GM10248 (cell line): ENCODE data around the gene DIP2C.

Source experiments
- CTCF ChIA-PET: fragments of 300-600 bp; sonication (Branson Sonifier 250); formaldehyde crosslinking; extraction: SDS; loops from one replicate; lab custom pipeline; 2021; ENCODE audit warnings: antibody characterized with exemption; lab: Yijun Ruan, JAX
- POLR2A ChIA-PET: fragments of 350-650 bp; sonication (Branson Sonifier 250); formaldehyde crosslinking; extraction: SDS; loops from one replicate; lab custom pipeline; 2020; ENCODE audit warnings: antibody characterized with exemption; lab: Yijun Ruan, JAX
- DNase-seq: peaks from one replicate; pipeline ENCODE4 v3.0.0; 2012; ENCODE audit errors: extremely low spot score
- CTCF ChIP-seq: IDR thresholded peaks from 2 replicates; pipeline ENCODE4 v1.5.1; 2012; ENCODE audit warnings: mild to moderate bottlenecking, low read depth; ENCODE audit errors: extremely low read depth, missing control alignments, control extremely low read depth

DIP2C gene

DNA sequence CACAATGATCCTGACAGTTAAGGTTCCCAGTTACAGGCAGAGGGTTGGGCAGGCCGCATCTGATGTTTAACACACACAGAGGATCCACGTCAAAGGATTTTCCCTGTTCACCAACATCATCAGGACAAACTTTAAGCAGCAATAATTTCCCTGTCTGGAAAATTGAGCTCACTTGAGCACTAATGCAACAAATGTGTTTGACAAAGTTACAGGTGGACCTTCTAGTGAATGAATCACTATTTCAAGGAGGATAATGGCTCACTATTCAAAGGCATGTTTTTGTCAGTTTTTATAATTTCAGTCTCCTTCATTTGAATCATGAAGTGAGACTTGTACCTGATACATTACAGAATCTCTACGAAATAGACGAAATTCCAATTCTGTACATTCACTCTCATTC lies 127.3 kb downstream of the DIP2C start:
- CTCF ChIA-PET: interaction anchor here (0.8 to 1.2 kb wide), 2 partner anchors 11 to 12 kb away, joined by 3 read pairs; no protein-coding TSS in a partner anchor

DNA sequence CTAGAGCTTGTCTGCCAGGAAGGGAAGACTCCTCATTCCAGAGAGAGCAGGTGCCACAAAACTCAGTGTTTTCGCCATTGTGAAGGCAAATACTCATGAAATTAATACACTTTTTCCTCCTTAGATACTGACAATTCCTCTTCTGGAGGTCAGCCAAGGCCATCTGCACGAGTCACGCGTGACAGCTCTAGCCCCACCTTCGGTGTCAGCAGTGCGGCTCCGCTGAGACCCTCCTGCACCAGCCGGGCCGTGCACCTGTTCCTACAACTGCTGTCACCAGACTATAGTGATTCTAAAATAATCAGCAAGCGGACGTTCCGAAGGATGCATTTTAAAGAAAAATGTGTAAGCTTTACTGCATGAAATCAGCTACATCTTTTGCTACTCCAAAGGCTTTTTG lies 127.7 kb downstream of the DIP2C start:
- CTCF ChIA-PET: interaction anchor here (0.8 to 1.2 kb wide), 2 partner anchors 10 to 12 kb away, joined by 3 read pairs; no protein-coding TSS in a partner anchor
- no peak for DNase-seq
- POLR2A ChIA-PET: no interaction called here
- TF ChIP-seq CTCF: no peak

More for the DNA sequence above, 127.3 kb downstream of the DIP2C start:
- no peak for DNase-seq
- POLR2A ChIA-PET: no interaction called here
- TF ChIP-seq CTCF: no peak

DNA sequence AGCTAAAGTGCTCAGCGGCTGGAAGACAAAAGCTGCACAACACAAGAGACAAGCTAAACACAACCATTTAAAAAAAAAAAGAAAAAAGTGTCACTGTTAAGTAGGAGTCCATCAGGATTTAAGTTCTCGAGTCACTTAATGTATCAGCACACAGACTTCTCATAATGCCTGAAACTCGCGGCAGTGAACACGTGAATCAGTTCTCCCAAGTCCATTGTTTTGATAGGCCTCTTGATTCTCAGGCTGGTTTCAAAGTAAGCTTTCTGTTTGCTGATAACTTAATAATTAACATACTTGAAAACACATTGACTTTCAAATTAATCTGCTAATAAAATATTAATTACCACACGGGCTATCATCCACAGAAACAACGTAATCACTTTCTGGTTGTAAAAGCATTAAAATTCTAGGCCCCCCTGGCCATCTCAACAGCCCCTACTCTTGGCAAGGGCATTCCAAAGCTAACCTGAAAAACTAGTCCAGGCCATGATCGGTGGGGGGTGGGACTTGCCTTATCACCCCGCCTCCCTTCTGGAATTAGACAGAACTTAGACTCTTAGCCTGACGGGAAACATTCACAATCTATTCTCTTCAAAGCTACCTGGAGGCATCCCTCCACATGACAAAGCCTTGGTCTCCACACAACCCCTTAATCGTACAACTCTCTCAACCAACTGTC lies 129.0 kb downstream of the DIP2C start:
- DNase-seq: no peak
- POLR2A ChIA-PET: no interaction called here

DNA sequence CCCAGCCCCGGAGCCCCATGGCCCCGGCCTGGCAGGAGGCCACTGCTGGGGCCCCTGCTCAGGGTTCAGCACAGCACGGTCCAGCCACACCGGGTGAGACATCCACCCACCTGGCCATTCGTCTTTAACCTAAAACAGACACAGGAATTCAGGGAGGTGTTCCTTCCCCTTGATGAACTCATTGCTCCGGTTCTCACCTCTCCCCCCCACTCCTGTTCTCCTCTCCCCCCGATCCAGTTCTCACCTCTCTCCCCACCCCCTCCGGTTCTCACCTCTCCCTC lies 129.8 kb downstream of the DIP2C start:
- no peak for TF ChIP-seq CTCF
- ChIA-PET POLR2A (no interaction called here), CTCF (interaction anchor here (1.1 kb wide), 1 partner anchor 12 kb away, joined by 3 read pairs; no protein-coding TSS in a partner anchor)
- no peak for DNase-seq

More for the DNA sequence above, 129.0 kb downstream of the DIP2C start:
- no peak for TF ChIP-seq CTCF
- CTCF ChIA-PET: no interaction called here

GRCh38 chr10:558891-559766 lies 130.3 kb downstream of the DIP2C start:
- POLR2A ChIA-PET: no interaction called here
- no peak for TF ChIP-seq CTCF
- CTCF ChIA-PET: interaction anchor here (0.6 to 1.1 kb wide), 2 partner anchors 12 to 13 kb away, joined by 3 read pairs; no protein-coding TSS in a partner anchor
- no peak for DNase-seq

DNA sequence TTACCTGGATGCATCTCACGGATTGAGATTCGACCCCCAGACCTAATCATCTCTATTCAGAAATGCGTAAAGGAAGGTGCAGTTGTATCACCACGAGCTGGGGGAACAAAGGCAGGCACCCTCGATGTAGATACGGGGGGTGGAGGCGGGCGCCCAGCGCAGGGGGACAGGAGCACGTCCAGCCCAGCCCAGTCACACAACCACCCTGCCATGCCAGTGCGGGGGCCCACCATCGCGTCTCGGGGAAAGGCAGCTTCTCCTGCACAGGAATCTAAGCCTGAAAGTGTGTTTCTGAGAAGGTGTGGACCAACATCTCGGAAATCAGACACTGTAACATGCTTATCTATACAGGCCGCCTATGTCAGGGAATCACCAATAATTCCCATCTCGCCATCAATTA lies 131.1 kb downstream of the DIP2C start:
- no peak for TF ChIP-seq CTCF
- CTCF ChIA-PET: no interaction called here
- DNase-seq: no peak
- POLR2A ChIA-PET: no interaction called here
